Measurements from ENCODE around the gene RFPL4A.

Gene RFPL4A

GRCh38 chr19:55802281-55802680 lies 43.4 kb downstream of the RFPL4A start:
- H3K4me3 ChIP-seq (ENCODE audit: low read depth, low read length), result no peak overlapping the region

GRCh38 chr19:55809381-55810058 lies 50.6 kb downstream of the RFPL4A start:
- no peak overlapping the region for H3K4me3 ChIP-seq (ENCODE audit: low read depth, low read length)

GRCh38 chr19:55811340-55811739 lies 52.4 kb downstream of the RFPL4A start:
- no peak overlapping the region for H3K4me3 ChIP-seq (ENCODE audit: low read depth, low read length)

- H3K4me3 ChIP-seq (ENCODE audit: low read depth, low read length), result no peak overlapping the region
Measured at GRCh38 chr19:55812449-55812848, 53.6 kb downstream of the RFPL4A start.

All from iPS-11a (cell line).